GM18517 (cell line): Measurements from ENCODE around the gene SNRK.
"Not testable (repeated sequence)": the region's sequence is repeated elsewhere in the genome, so short reads cannot be mapped to it uniquely, and the experiment has no call there.

Experiments used
- ATAC-seq: cut with Tn5 transposase; IDR thresholded peaks from one replicate; pipeline ENCODE4 v1.9.1; 2021; ENCODE audit warnings: mild to moderate bottlenecking, moderate library complexity; ENCODE audit not compliant: unreplicated experiment

Gene SNRK

DNA sequence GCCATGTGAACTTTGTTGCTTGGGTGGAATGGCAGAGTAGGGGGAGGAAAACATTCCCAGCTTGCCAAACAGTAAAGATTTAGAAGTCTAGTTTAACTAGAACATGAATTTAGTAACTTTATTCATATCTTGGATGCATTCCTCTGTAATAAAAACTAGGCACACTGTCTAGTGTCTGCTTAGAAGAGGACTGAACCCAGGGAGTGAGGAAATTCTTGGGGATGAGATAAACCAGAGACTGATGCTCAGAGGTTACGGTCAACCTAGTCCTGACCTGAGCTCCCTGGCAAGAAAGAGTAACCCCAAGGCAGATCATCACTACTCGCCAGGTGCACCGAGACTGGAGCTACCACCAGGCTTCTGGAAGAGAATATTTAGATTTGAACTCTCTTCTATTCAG is 58.2 kb downstream of the SNRK start:
- no peak for ATAC-seq

- no peak for ATAC-seq
Measured at GRCh38 chr3:43345246-43345645, 58.9 kb downstream of the SNRK start.

GRCh38 chr3:43345877-43346276 is 59.5 kb downstream of the SNRK start:
- ATAC-seq = no peak

- ATAC-seq = no peak
Measured at GRCh38 chr3:43346978-43347749, 60.8 kb downstream of the SNRK start.

- no peak for ATAC-seq
Measured at GRCh38 chr3:43347774-43348173, 61.4 kb downstream of the SNRK start.

DNA sequence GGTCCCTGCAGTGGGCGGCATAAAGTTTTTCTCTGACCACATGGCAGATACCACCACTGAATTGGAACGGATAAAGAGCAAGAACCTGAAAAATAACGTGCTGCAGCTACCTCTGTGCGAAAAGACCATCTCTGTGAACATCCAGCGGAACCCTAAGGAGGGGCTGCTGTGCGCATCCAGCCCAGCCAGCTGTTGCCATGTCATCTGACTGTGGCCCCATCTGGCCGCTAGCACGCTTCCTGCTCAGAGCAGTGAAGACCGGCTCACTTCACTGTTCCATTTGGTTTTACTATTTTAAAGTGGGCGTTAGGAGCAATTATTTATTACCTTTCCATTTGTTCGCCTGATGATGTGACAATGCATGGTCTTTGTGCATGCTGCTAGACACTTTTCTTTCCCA is 62.0 kb downstream of the SNRK start:
- no peak for ATAC-seq

DNA sequence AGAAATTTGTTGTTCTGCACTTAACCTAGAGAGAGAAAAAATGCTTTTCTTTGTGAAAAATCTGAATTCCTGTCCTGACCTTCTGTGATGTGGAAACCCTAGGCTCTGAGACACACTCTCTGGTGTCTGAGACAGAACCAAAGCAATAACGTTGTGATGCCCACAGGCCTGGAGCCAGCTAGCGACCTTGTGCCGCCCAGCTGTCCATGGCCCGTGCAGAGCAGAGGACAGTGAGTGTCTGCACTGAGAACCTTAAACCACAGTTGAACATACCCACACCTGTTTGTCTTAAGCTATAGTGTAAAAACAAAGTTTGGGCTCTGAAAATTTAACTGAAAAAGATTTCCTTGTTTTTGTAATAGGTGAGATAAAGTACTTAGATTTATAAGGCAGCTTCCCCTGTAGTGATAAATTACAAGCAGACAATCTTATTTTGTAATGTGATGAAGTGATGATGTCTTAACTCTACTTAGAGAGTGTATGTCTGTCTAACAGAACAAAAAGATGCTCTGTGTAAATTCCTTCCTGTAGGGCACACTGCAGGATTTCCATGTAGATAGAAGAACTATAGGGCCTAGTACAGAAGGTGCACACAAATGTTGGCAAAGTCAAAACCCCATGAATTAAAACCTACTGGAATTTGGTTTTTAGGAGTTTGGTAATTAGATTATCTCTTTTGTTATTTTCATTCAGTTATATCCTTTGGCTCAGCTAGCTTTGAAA is 62.7 kb downstream of the SNRK start:
- no peak for ATAC-seq

DNA sequence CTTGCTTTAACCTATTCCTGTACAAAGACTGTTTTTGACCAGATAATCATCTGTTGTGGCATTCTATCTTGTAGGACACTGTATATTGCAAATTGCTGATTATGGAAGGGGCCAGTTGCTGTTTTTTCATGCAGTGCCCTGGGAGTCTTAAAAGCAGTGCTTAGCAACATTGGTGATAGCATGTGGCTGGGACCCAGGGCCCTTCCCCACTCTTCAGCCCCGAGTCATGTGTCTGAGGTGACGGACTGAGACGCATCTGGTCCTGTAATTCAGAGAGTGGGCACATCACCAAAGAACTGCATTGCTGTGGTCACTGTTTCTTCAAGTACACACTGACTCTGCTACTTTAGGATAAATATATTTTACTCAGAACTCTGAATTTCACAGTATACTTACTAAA is 63.4 kb downstream of the SNRK start:
- no peak for ATAC-seq

GRCh38 chr3:43353393-43353792 is 67.1 kb downstream of the SNRK start:
- ATAC-seq = no peak

GRCh38 chr3:43353923-43354670 is 67.8 kb downstream of the SNRK start:
- ATAC-seq = no peak

DNA sequence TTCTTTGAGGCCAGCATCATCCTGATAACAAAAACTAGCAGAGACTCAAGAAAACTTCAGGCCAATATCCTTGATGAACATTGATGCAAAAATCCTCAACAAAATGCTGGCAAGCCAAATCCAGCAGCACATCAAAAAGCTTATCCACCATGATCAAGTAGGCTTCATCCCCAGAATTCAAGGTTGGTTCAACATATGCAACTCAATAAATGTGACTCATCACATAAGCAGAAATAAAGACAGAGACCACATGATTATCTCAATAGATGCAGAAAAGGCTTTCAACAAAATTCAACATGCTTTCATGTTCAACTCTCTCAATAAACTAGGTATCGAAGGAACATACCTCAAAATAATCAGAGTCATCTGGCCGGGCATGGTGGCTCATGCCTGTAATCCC is 69.7 kb downstream of the SNRK start:
- not testable (repeated sequence) for ATAC-seq

- ATAC-seq = no peak
Measured at GRCh38 chr3:43361077-43361476, 74.7 kb downstream of the SNRK start.

DNA sequence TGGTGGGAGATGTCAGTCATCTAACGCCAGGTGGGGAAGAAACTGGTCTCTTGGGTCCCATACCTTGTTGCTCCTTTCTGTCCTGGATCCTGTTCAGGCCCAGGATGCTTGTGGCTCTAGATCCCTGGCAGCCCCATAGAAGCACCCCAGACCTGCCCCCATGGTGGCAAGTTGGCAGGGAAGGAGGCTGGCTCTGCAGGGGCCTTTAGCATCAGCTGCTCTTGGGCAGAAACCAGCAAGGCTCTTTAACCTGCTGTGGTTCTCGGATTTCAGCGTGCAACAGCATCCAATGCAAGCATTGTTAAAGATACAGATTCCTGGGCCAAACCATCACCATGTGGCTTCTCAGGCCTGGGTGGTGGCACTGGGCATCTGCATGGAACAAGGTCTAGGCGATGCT is 75.8 kb downstream of the SNRK start:
- no peak for ATAC-seq

GRCh38 chr3:43362961-43363360 is 76.6 kb downstream of the SNRK start:
- no peak for ATAC-seq

DNA sequence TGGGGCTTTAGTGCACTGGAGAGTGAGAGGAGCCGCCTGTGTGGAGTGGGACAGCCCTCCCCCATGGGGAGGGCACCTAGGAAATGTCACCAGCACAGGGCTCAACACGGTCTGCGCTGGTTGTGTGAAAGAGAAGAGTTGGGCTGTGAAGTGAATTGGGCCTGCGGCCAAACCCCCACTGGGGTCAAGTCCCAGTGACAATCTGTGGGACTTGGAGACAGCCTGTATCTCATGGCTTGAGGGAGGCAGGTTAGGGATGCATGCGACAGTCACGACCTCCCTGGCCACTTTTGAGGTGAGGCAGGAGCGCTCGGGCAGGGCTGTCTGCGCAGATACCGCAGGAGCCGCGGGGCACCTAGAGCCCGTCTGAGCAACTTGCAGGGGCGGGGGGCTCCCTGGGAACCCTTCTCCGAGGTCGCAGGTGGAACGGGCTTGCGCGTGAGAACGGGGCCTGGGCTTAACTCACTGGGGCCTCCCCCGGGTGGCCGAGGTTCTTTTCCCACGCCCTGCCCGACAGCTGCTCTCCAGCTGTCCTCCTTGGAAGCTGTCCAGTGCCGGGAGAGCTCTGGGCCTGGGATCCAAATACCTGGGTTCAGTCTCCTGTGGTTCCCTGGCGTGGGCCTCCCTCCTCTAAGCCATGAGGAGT is 77.4 kb downstream of the SNRK start:
- no peak for ATAC-seq

- ATAC-seq = no peak
Measured at GRCh38 chr3:43364494-43364893, 78.2 kb downstream of the SNRK start.

DNA sequence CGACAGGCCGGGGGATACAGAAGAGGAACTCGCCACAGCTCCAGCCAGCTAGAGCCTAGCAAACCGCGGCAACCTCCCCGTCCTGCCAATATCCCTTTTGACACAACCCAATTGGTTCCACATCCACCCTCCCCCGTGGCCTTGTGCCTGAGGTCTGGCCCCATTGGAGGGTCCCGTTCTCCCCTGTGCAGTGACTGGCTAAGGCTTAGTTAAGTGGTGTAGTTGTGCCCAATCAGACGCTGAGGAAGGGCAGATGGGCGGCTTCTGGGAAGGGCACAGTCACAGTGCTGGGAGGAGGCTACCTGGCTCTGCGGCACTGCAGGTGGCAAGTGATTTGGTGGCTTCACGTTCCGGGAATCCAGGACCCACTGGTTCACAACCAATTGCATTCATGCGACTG is 78.6 kb downstream of the SNRK start:
- ATAC-seq = no peak

- ATAC-seq = no peak
Measured at GRCh38 chr3:43365601-43366305, 79.4 kb downstream of the SNRK start.

DNA sequence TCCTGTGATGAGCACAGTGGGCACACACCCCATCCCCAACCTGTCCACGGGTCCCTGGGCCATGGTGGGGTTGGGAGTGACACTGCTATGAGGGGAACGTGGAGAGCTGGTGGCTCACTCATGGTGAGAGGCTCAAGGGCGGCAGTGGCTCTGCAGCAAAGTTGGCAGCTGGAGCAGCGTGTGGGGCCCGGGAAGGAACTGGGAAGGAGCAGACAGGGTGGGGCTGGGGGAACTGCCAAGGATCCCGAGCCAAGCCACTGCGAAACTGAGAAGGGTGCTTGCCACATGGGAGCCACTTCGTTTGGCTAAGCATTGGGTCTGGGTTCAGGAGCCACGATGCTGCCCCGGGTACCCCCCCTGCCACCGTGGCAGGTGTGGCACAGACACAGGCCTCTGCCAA is 80.1 kb downstream of the SNRK start:
- no peak for ATAC-seq

DNA sequence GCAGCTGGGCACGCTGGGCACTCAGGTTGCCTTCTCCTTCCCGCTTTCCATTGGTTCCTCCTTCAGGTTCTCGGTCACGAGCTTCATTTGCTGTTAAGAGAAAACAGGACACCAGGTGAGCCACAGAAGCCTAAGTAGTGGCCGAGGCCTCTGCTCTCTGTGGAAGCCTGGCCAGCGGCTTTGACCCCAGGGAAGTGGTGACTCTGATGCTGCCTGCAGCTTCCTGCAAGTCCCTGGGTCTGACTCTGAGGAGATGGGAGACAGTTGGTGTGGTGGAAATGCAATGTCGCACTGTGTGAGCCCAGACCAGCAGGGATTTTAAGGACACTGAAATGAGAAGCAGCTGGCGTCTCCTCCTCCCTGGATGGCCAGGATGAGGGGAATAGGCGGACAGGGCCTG is 80.5 kb downstream of the SNRK start:
- ATAC-seq = no peak
